Uterine smooth muscle cell (primary cell): Measurements from ENCODE around the gene PI4K2B. TPM values are rescaled to one million over a fixed set of nuclear protein-coding genes. Genes with fewer than 3 reads are reported as not detected.

Source experiments
- total RNA-seq: library from RNA; depleted of rRNA; stranded (reverse); fragments of >200 nt; gene quantifications from 2 replicates; pipeline ENCODE4 v1.2.3, GENCODE V29; 2014

Gene PI4K2B
- total RNA-seq: 28.6 and 54.1 TPM in 2 replicates

GRCh38 chr4:25233737-25234389 lies at the start of gene PI4K2B:
Gene PI4K2B, plus strand, starts transcription at chr4:25234033. Its CDS starts 131 bp downstream, at chr4:25234164.

DNA sequence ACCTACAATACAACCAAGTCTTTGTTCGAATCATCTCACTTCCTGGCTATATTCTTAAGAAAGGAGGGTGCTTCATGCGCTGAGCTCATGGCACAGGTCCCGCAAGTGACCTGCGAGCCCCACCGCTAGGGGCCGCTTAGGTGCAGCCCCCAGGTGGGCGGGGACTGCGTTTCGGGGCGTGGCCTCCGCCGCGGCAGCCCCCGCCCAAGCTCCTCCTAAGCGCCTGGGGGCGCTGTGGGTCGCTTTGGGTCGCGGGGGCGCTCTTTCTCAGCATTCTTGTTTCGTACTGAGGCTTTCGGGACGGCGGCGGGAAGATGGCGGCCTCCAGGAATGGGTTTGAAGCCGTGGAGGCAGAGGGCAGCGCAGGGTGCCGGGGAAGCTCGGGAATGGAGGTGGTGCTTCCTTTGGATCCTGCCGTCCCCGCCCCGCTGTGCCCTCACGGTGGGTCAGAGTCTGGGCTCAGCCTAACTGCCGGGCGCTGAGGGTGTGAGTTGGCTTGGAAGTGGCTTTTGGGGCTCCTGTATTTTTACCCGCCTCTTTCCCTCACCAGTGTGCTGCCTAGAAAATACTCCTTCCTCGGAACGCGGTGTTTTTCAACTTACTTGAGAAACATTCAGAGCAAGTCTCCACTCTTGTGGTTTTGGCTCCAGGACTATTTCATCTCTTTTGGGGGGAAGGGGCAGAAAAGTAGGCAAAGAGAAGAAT lies 78.8 kb downstream of the PI4K2B start, which contains the start of gene ZCCHC4:
ZCCHC4 (plus strand) TSS at position 279 of the 705 bp plus-strand sequence; CDS start at position 315, 36 bp downstream.

Other genes with a start within 250 kb of the PI4K2B start
- gene LGI2, start 203.1 kb upstream of the PI4K2B start, total RNA-seq: 0.12 and 0.22 TPM in 2 replicates
- 8.2 and 8.5 TPM in 2 replicates for gene SEPSECS, start 73.6 kb upstream of the PI4K2B start, total RNA-seq
- 20.0 and 22.1 TPM in 2 replicates for gene ZCCHC4, start 78.7 kb downstream of the PI4K2B start, total RNA-seq
- 27.6 and 36.7 TPM in 2 replicates for gene ANAPC4, start 143.2 kb downstream of the PI4K2B start, total RNA-seq